ENCODE results near the gene KCTD13. TPM values are rescaled to one million over a fixed set of nuclear protein-coding genes. Genes with fewer than 3 reads are reported as not detected.

The KCTD13 gene
- total RNA-seq, 1 experiment from 2014 or later: 18.3 TPM

DNA sequence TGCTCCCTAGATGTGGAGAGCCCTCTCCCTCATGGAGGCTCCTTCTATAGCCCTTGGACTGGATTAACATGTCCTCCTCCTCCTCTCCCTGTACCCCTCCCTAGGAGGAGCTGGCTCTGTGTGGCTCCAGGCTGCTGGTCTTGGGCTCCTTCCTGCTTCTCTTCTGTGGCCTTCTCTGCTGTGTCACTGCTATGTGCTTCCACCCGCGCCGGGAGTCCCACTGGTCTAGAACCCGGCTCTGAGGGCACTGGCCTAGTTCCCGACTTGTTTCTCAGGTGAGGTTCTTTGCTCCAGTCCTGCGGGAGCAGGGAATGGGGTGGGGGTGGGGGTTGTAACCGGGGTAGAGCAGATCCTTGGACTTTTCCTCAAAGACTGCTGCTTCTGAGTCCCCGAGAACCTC lies 45.3 kb upstream of the KCTD13 start:
- Histone ChIP-seq H3K4me2 (ENCODE audit: insufficient read depth, insufficient read length, low read length) (no peak overlapping the region), H3T11ph (ENCODE audit: low read length) (no peak overlapping the region), H3K9ac (ENCODE audit: extremely low read depth, insufficient read length, low read length) (no peak overlapping the region), H3K9me3 (ENCODE audit: control insufficient read depth, low read depth, low read length) (peaks cover 7% of the 10 kb centered on the region), H2BK12ac (ENCODE audit: insufficient read length, low read depth, low read length) (no peak overlapping the region), H3K4ac (ENCODE audit: low read depth, low read length) (no peak overlapping the region), H4K20me1 (ENCODE audit: control insufficient read depth, insufficient read depth, insufficient read length) (no peaks in the 10 kb centered on the region), H2BK5ac (ENCODE audit: insufficient read length, low read length) (no peak overlapping the region), H3K4me1 (ENCODE audit: insufficient read depth, low read length) (no peaks in the 10 kb centered on the region; the same call in 1 of the 2 replicates), H3K27ac (ENCODE audit: insufficient read length, low read depth, low read length) (no peak overlapping the region), H2AK5ac (ENCODE audit: insufficient read length, low read length) (no peak overlapping the region), H3K79me2 (ENCODE audit: insufficient read depth, low read length) (peaks cover 5% of the 10 kb centered on the region; the same call in 1 of the 2 replicates), H2BK15ac (ENCODE audit: low read depth, low read length) (no peak overlapping the region), H4K8ac (replicated peaks; ENCODE audit: insufficient read length, low read depth, low read length) (no peak overlapping the region), H3K56ac (ENCODE audit: insufficient read length, low read depth, low read length) (no peak overlapping the region), H3K79me1 (ENCODE audit: insufficient read depth, low read depth, low read length, poor library complexity, severe bottlenecking) (peaks cover 7% of the 10 kb centered on the region), H2AFZ (ENCODE audit: low read length) (no peak overlapping the region), H3K23ac (ENCODE audit: insufficient read length, low read depth, low read length) (no peak overlapping the region), H3K27me3 (ENCODE audit: insufficient read depth, low read length) (peaks cover 3% of the 10 kb centered on the region; the same call in 1 of the 2 replicates), H3K14ac (ENCODE audit: insufficient read depth, low read length) (no peak overlapping the region), H2BK120ac (ENCODE audit: low read depth, low read length, poor library complexity, severe bottlenecking) (no peak overlapping the region), H4K91ac (ENCODE audit: insufficient read length, low read depth, low read length) (no peak overlapping the region), H3K23me2 (ENCODE audit: insufficient read length, low read depth, low read length, poor library complexity, severe bottlenecking) (peaks cover 14% of the 10 kb centered on the region), H2BK20ac (ENCODE audit: low read depth, low read length, poor library complexity, severe bottlenecking) (no peak overlapping the region), H3K18ac (ENCODE audit: insufficient read length, low read depth, low read length) (no peak overlapping the region), H4K5ac (ENCODE audit: insufficient read length, low read depth, low read length) (no peak overlapping the region)
- no peak for DNase-seq
- Mint-ChIP-seq H3K9me3 (peaks cover 14 to 16% of the 10 kb centered on the region in 2 experiments), H3K36me3 (ENCODE audit: insufficient read depth in 1 of 3, low read depth in 3 of 3) (peaks cover 35 to 46% (median 45%) of the 10 kb centered on the region in 3 experiments), H3K4me1 (peaks cover 17% of the 10 kb centered on the region in 2 experiments), H3K27ac (no peak overlapping the region), H3K27me3 (ENCODE audit: low read depth) (peaks cover 16% of the 10 kb centered on the region), H3K4me3 (no peak overlapping the region)
- WGBS (ENCODE audit: extremely low coverage, insufficient read length, low lambda C conversion rate): no CpG with 5 or more reads among the region's 8 CpGs
- TF ChIP-seq, protein P1, sequence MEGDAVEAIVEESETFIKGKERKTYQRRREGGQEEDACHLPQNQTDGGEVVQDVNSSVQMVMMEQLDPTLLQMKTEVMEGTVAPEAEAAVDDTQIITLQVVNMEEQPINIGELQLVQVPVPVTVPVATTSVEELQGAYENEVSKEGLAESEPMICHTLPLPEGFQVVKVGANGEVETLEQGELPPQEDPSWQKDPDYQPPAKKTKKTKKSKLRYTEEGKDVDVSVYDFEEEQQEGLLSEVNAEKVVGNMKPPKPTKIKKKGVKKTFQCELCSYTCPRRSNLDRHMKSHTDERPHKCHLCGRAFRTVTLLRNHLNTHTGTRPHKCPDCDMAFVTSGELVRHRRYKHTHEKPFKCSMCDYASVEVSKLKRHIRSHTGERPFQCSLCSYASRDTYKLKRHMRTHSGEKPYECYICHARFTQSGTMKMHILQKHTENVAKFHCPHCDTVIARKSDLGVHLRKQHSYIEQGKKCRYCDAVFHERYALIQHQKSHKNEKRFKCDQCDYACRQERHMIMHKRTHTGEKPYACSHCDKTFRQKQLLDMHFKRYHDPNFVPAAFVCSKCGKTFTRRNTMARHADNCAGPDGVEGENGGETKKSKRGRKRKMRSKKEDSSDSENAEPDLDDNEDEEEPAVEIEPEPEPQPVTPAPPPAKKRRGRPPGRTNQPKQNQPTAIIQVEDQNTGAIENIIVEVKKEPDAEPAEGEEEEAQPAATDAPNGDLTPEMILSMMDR (conservative IDR thresholded peaks at IDR 0.05): no peak

Measured in H9 (cell line).